Stimulated activated effector memory CD8-positive, alpha-beta T cell treated with anti-CD3 and anti-CD28 coated beads, Interleukin-12 subunit alpha, Interleukin-12 subunit beta, amount 100 ng/mL, for 72 hours (primary cell): ENCODE measurements around the gene FBXL17.
"Not testable (repeated sequence)": the region's sequence is repeated elsewhere in the genome, so short reads cannot be mapped to it uniquely, and the experiment has no call there.

ENCODE experiments used
- ATAC-seq: fragments of 150-1000 bp; cut with Tn5 transposase; 2 replicates; pipeline ENCODE4 v1.10.0; 2021
- DNase-seq, 2 donors: peaks; one replicate each; pipeline ENCODE4 v3.0.0; 2021 to 2022; ENCODE audit warnings: low spot score in 2 of 2
- H3K27ac Mint-ChIP-seq: one replicate; pipeline ENCODE4 v1.8.0; 2022; ENCODE audit warnings: mild to moderate bottlenecking, mixed read lengths
- H3K36me3 Mint-ChIP-seq: one replicate; pipeline ENCODE4 v1.8.0; 2022; ENCODE audit warnings: mild to moderate bottlenecking, mixed read lengths
- H3K4me1 Mint-ChIP-seq: one replicate; pipeline ENCODE4 v1.8.0; 2022; ENCODE audit warnings: mixed read lengths
- H3K4me3 Mint-ChIP-seq: one replicate; pipeline ENCODE4 v1.8.0; 2022; ENCODE audit warnings: mild to moderate bottlenecking, mixed read lengths
- H3K9me3 Mint-ChIP-seq: one replicate; pipeline ENCODE4 v1.8.0; 2022; ENCODE audit warnings: mixed read lengths

Gene FBXL17

GRCh38 chr5:108381954-108382783, at the start of gene FBXL17:
FBXL17 (minus strand) TSS chr5:108382098.
- H3K9me3 Mint-ChIP-seq = no peaks in the 10 kb centered on the region
- H3K27ac Mint-ChIP-seq = peak within 1 kb of the TSS; percentile 87
- H3K36me3 Mint-ChIP-seq = peaks cover 13% of the 10 kb centered on the region
- ATAC-seq (peak; percentile 91), DNase-seq (peak; percentile 82 to 94)
- H3K4me3 Mint-ChIP-seq = peak within 1 kb of the TSS; percentile 66
- peaks cover 31% of the 10 kb centered on the region for H3K4me1 Mint-ChIP-seq

GRCh38 chr5:108430931-108431608, 49.2 kb upstream of the FBXL17 start:
- ATAC-seq = no peak
- H3K9me3 Mint-ChIP-seq = no peaks in the 10 kb centered on the region
- no peak overlapping the region for H3K27ac Mint-ChIP-seq
- no peak overlapping the region for H3K4me3 Mint-ChIP-seq
- H3K4me1 Mint-ChIP-seq = no peaks in the 10 kb centered on the region
- no peak for DNase-seq
- H3K36me3 Mint-ChIP-seq = no peaks in the 10 kb centered on the region

GRCh38 chr5:108421713-108422112, 39.8 kb upstream of the FBXL17 start:
- Mint-ChIP-seq H3K36me3 (no peaks in the 10 kb centered on the region), H3K4me3 (no peak overlapping the region), H3K27ac (no peak overlapping the region), H3K9me3 (no peaks in the 10 kb centered on the region), H3K4me1 (no peaks in the 10 kb centered on the region)
- no peak for ATAC-seq
- DNase-seq = no peak

- Mint-ChIP-seq H3K27ac (no peak overlapping the region), H3K4me3 (no peak overlapping the region)
- ATAC-seq = no peak
These were observed 38.9 kb upstream of the FBXL17 start for GRCh38 chr5:108420755-108421154.

GRCh38 chr5:108420158-108420557, 38.3 kb upstream of the FBXL17 start:
- H3K27ac Mint-ChIP-seq = no peak overlapping the region

More at GRCh38 chr5:108420755-108421154, 38.9 kb upstream of the FBXL17 start:
- no peak for DNase-seq
- no peaks in the 10 kb centered on the region for H3K4me1 Mint-ChIP-seq
- no peaks in the 10 kb centered on the region for H3K36me3 Mint-ChIP-seq
- no peaks in the 10 kb centered on the region for H3K9me3 Mint-ChIP-seq

GRCh38 chr5:108418197-108418596, 36.3 kb upstream of the FBXL17 start:
- DNase-seq (no peak), ATAC-seq (no peak)
- H3K36me3 Mint-ChIP-seq = no peaks in the 10 kb centered on the region
- H3K4me3 Mint-ChIP-seq = no peak overlapping the region
- no peaks in the 10 kb centered on the region for H3K4me1 Mint-ChIP-seq
- no peaks in the 10 kb centered on the region for H3K9me3 Mint-ChIP-seq
- H3K27ac Mint-ChIP-seq = no peak overlapping the region

More at GRCh38 chr5:108420158-108420557, 38.3 kb upstream of the FBXL17 start:
- ATAC-seq (no peak), DNase-seq (no peak)
- Mint-ChIP-seq H3K4me3 (no peak overlapping the region), H3K4me1 (no peaks in the 10 kb centered on the region), H3K36me3 (no peaks in the 10 kb centered on the region), H3K9me3 (no peaks in the 10 kb centered on the region)

GRCh38 chr5:108417166-108417670, 35.3 kb upstream of the FBXL17 start:
- DNase-seq (no peak), ATAC-seq (no peak)
- H3K27ac Mint-ChIP-seq = no peak overlapping the region
- H3K4me3 Mint-ChIP-seq = no peak overlapping the region
- no peaks in the 10 kb centered on the region for H3K9me3 Mint-ChIP-seq
- no peaks in the 10 kb centered on the region for H3K4me1 Mint-ChIP-seq
- no peaks in the 10 kb centered on the region for H3K36me3 Mint-ChIP-seq

GRCh38 chr5:108415726-108416125, 33.8 kb upstream of the FBXL17 start:
- no peak for ATAC-seq
- no peak for DNase-seq

GRCh38 chr5:108409786-108410185, 27.9 kb upstream of the FBXL17 start:
- Mint-ChIP-seq H3K4me1 (no peaks in the 10 kb centered on the region), H3K36me3 (no peaks in the 10 kb centered on the region), H3K9me3 (no peaks in the 10 kb centered on the region), H3K27ac (no peak overlapping the region), H3K4me3 (no peak overlapping the region)
- ATAC-seq (no peak), DNase-seq (no peak)

More at GRCh38 chr5:108415726-108416125, 33.8 kb upstream of the FBXL17 start:
- no peaks in the 10 kb centered on the region for H3K4me1 Mint-ChIP-seq
- H3K9me3 Mint-ChIP-seq = no peaks in the 10 kb centered on the region
- no peak overlapping the region for H3K4me3 Mint-ChIP-seq
- no peaks in the 10 kb centered on the region for H3K36me3 Mint-ChIP-seq
- no peak overlapping the region for H3K27ac Mint-ChIP-seq

- not testable (repeated sequence) for H3K4me3 Mint-ChIP-seq, H3K27ac Mint-ChIP-seq, DNase-seq, H3K9me3 Mint-ChIP-seq, H3K4me1 Mint-ChIP-seq, H3K36me3 Mint-ChIP-seq, ATAC-seq
These were observed 23.3 kb upstream of the FBXL17 start for GRCh38 chr5:108405201-108405600.

- Mint-ChIP-seq H3K36me3 (no peaks in the 10 kb centered on the region), H3K9me3 (peaks cover 3% of the 10 kb centered on the region), H3K4me1 (no peaks in the 10 kb centered on the region), H3K4me3 (no peak overlapping the region), H3K27ac (no peak overlapping the region)
- DNase-seq (no peak), ATAC-seq (no peak)
These were observed 17.1 kb upstream of the FBXL17 start for GRCh38 chr5:108398964-108399363.

GRCh38 chr5:108396837-108397236, 14.9 kb upstream of the FBXL17 start:
- H3K4me3 Mint-ChIP-seq, H3K4me1 Mint-ChIP-seq, H3K9me3 Mint-ChIP-seq, ATAC-seq, H3K36me3 Mint-ChIP-seq, H3K27ac Mint-ChIP-seq, DNase-seq: not testable (repeated sequence)

GRCh38 chr5:108387758-108388157, 5.9 kb upstream of the FBXL17 start:
- no peak overlapping the region for H3K27ac Mint-ChIP-seq
- no peaks in the 10 kb centered on the region for H3K9me3 Mint-ChIP-seq
- no peaks in the 10 kb centered on the region for H3K36me3 Mint-ChIP-seq
- no peak overlapping the region for H3K4me3 Mint-ChIP-seq
- no peak for DNase-seq
- peaks cover 10% of the 10 kb centered on the region for H3K4me1 Mint-ChIP-seq
- ATAC-seq = no peak

- no peak overlapping the region for H3K27ac Mint-ChIP-seq
- no peak for ATAC-seq
- H3K36me3 Mint-ChIP-seq = peaks cover 8% of the 10 kb centered on the region
- peaks cover 17% of the 10 kb centered on the region for H3K4me1 Mint-ChIP-seq
- DNase-seq = no peak
- no peak overlapping the region for H3K4me3 Mint-ChIP-seq
- H3K9me3 Mint-ChIP-seq = no peaks in the 10 kb centered on the region
These were observed 4.6 kb upstream of the FBXL17 start for GRCh38 chr5:108386345-108387061.

- DNase-seq (no peak), ATAC-seq (no peak)
- no peaks in the 10 kb centered on the region for H3K9me3 Mint-ChIP-seq
- H3K4me3 Mint-ChIP-seq = no peak overlapping the region
- H3K4me1 Mint-ChIP-seq = peaks cover 17% of the 10 kb centered on the region
- peak overlapping the region; percentile 36 for H3K27ac Mint-ChIP-seq
- H3K36me3 Mint-ChIP-seq = peaks cover 13% of the 10 kb centered on the region
These were observed 2.8 kb upstream of the FBXL17 start for GRCh38 chr5:108384741-108385140.
